Measurements from ENCODE around the gene RCVRN.

The RCVRN gene

GRCh38 chr17:9897372-9897968 lies 7.6 kb downstream of the RCVRN start:
- DNase-seq = no peak

GRCh38 chr17:9895923-9896322 lies 9.1 kb downstream of the RCVRN start:
- no peak for DNase-seq

GRCh38 chr17:9894231-9894630 lies 10.8 kb downstream of the RCVRN start:
- DNase-seq = no peak

GRCh38 chr17:9893411-9894012 lies 11.6 kb downstream of the RCVRN start:
- peak; percentile 63 for DNase-seq

- DNase-seq = no peak
Observed at GRCh38 chr17:9890124-9890523, 14.9 kb downstream of the RCVRN start.

GRCh38 chr17:9887508-9887907 lies 17.6 kb downstream of the RCVRN start:
- DNase-seq = no peak

- no peak for DNase-seq
Observed at GRCh38 chr17:9886141-9886930, 18.7 kb downstream of the RCVRN start.

- DNase-seq = no peak
Observed at GRCh38 chr17:9883451-9883850, 21.6 kb downstream of the RCVRN start.

GRCh38 chr17:9880582-9880999 lies 24.5 kb downstream of the RCVRN start:
- DNase-seq = peak; percentile 54

GRCh38 chr17:9878786-9879525 lies 26.1 kb downstream of the RCVRN start:
- peak; percentile 51 for DNase-seq

GRCh38 chr17:9878356-9878755 lies 26.7 kb downstream of the RCVRN start:
- DNase-seq = no peak

GRCh38 chr17:9875441-9875840 lies 29.6 kb downstream of the RCVRN start:
- DNase-seq = peak; percentile 63

GRCh38 chr17:9874722-9875121 lies 30.3 kb downstream of the RCVRN start:
- DNase-seq = no peak

- no peak for DNase-seq
Observed at GRCh38 chr17:9872852-9873251, 32.2 kb downstream of the RCVRN start.

- DNase-seq = no peak
Observed at GRCh38 chr17:9868552-9868951, 36.5 kb downstream of the RCVRN start.

- DNase-seq = no peak
Observed at GRCh38 chr17:9865586-9865985, 39.5 kb downstream of the RCVRN start.

- DNase-seq = no peak
Observed at GRCh38 chr17:9862949-9863348, 42.1 kb downstream of the RCVRN start.

- DNase-seq = no peak
Observed at GRCh38 chr17:9862220-9862619, 42.9 kb downstream of the RCVRN start.

GRCh38 chr17:9860851-9861250 lies 44.2 kb downstream of the RCVRN start:
- no peak for DNase-seq

- no peak for DNase-seq
Observed at GRCh38 chr17:9859781-9860180, 45.3 kb downstream of the RCVRN start.

- no peak for DNase-seq
Observed at GRCh38 chr17:9855036-9855435, 50.0 kb downstream of the RCVRN start.

GRCh38 chr17:9854255-9854654 lies 50.8 kb downstream of the RCVRN start:
- no peak for DNase-seq

GRCh38 chr17:9850151-9850550 lies 54.9 kb downstream of the RCVRN start:
- no peak for DNase-seq

Measured in fibroblast of skin of scalp (primary cell).